ENCODE data around the gene PDGFB.

PDGFB gene

DNA sequence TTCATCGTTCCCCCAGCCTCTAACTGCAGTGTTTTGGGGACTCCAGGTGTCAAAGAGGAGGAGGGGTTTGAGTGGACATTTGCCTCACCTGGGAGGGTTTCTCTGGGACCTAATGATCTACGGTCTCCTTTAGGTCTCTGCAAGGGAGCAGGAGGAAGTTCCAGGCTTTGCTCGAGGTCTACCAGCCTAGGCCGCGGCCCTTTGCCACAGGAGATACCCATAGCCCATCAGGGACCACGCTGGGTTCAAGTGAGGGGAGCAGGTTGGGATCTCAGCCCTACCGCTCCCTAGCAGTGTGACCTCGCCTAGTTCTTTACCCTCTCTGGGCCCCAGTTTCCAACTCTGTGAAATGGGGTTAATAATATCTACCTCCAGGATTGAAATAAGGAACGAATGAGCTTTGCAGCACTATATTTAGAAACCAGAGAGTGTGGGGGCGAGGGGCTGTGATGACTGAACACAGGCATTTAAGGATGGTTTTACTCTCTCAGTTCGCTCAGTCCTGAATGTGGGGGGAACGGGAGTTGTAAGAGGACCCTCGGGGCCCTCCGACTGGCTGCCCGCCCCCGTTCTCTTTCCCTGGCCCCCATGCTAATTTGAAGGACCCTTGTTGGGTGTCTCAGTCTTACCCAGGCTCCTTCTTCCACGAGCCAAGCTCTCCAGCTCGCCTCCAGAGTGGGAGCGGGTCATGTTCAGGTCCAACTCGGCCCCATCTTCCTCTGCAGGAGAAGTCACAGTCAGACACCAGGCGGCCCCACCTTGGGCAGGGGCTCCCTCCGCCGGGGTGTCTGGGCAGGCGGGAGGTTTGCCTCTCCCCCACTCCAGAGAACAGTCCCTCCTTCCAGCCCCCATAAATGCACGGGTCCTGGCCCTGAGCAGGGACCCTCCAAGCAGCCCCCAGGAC is 11.7 kb downstream of the PDGFB start:
- no peak overlapping the region for H3K4me3 ChIP-seq (ENCODE audit: low read depth in 1 of 2, low read length in 1 of 2)
- H3K27ac ChIP-seq = no peak overlapping the region
- TF ChIP-seq, protein P1, sequence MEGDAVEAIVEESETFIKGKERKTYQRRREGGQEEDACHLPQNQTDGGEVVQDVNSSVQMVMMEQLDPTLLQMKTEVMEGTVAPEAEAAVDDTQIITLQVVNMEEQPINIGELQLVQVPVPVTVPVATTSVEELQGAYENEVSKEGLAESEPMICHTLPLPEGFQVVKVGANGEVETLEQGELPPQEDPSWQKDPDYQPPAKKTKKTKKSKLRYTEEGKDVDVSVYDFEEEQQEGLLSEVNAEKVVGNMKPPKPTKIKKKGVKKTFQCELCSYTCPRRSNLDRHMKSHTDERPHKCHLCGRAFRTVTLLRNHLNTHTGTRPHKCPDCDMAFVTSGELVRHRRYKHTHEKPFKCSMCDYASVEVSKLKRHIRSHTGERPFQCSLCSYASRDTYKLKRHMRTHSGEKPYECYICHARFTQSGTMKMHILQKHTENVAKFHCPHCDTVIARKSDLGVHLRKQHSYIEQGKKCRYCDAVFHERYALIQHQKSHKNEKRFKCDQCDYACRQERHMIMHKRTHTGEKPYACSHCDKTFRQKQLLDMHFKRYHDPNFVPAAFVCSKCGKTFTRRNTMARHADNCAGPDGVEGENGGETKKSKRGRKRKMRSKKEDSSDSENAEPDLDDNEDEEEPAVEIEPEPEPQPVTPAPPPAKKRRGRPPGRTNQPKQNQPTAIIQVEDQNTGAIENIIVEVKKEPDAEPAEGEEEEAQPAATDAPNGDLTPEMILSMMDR (IDR thresholded peaks at IDR 0.05) = no peak
- H3K36me3 ChIP-seq = no peaks in the 10 kb centered on the region
- no peaks in the 10 kb centered on the region for H3K9me3 ChIP-seq
- peaks cover 100% of the 10 kb centered on the region for H3K27me3 ChIP-seq
- peaks cover 0 to 9% of the 10 kb centered on the region in 2 experiments for H3K4me1 ChIP-seq (ENCODE audit: control insufficient read depth in 1 of 2, insufficient read depth in 1 of 2, low read depth in 1 of 2, low read length in 1 of 2)

DNA sequence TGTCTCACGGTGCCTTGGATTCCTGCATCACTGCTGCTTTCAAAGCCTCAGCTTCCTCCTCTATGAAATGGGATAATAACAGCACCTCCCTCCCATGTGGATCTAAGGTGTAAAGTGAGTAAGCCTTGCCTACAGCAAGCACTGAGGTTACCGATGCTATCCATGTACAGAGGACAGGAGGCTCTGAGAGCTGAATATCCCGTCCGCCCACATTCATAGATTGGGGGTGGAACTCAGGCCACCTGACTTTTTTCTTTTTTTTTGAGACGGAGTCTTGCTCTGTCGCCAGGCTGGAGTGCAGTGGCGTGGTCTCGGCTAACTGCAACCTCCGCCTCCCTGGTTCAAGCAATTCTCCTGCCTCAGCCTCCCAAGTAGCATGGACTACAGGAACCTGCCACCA is 12.5 kb downstream of the PDGFB start:
- no peaks in the 10 kb centered on the region for H3K9me3 ChIP-seq
- no peaks in the 10 kb centered on the region for H3K36me3 ChIP-seq
- H3K4me1 ChIP-seq (ENCODE audit: control insufficient read depth in 1 of 2, insufficient read depth in 1 of 2, low read depth in 1 of 2, low read length in 1 of 2) = peaks cover 0 to 9% of the 10 kb centered on the region in 2 experiments
- TF ChIP-seq, protein P1 (IDR thresholded peaks at IDR 0.05) = no peak
- H3K27ac ChIP-seq = no peak overlapping the region
- H3K4me3 ChIP-seq (ENCODE audit: low read depth in 1 of 2, low read length in 1 of 2) = no peak overlapping the region
- peaks cover 100% of the 10 kb centered on the region for H3K27me3 ChIP-seq

DNA sequence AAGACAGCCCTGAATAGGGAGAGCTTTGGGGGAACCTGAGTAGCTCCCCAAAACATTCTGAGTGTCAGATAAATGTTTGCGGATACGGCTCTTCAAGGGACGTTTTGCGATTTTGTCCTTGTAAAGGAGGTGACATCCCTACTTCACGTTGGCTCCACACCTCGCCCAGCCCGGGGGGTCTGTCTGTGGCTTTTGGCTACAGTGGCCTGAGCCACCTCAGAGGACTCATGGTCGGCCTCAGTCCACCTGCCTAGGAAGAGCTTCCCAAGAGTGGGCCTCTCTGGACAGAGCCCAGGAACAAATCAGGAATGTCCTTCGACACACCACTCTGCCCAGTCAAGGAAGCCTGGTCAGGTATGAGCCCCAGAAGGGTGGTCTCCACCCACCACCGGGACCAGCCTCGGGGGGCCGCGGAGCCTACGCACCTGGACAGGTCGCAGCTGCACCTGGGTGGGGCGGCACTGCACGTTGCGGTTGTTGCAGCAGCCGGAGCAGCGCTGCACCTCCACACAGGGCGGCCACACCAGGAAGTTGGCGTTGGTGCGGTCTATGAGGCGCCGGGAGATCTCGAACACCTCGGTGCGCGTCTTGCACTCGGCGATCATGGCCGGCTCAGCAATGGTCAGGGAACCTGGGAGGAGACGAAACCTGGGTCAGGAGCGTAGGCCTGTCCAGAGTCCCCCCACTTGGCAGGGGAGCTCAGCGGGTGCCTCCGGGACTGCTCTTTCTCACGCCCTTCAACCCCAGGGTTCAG is 13.4 kb downstream of the PDGFB start:
- peaks cover 100% of the 10 kb centered on the region for H3K27me3 ChIP-seq
- no peaks in the 10 kb centered on the region for H3K9me3 ChIP-seq
- peaks cover 0 to 5% of the 10 kb centered on the region in 2 experiments for H3K4me1 ChIP-seq (ENCODE audit: control insufficient read depth in 1 of 2, insufficient read depth in 1 of 2, low read depth in 1 of 2, low read length in 1 of 2)
- no peak overlapping the region for H3K4me3 ChIP-seq (ENCODE audit: low read depth in 1 of 2, low read length in 1 of 2)
- H3K36me3 ChIP-seq = no peaks in the 10 kb centered on the region
- H3K27ac ChIP-seq = no peak overlapping the region
- TF ChIP-seq, protein P1 (IDR thresholded peaks at IDR 0.05) = no peak

DNA sequence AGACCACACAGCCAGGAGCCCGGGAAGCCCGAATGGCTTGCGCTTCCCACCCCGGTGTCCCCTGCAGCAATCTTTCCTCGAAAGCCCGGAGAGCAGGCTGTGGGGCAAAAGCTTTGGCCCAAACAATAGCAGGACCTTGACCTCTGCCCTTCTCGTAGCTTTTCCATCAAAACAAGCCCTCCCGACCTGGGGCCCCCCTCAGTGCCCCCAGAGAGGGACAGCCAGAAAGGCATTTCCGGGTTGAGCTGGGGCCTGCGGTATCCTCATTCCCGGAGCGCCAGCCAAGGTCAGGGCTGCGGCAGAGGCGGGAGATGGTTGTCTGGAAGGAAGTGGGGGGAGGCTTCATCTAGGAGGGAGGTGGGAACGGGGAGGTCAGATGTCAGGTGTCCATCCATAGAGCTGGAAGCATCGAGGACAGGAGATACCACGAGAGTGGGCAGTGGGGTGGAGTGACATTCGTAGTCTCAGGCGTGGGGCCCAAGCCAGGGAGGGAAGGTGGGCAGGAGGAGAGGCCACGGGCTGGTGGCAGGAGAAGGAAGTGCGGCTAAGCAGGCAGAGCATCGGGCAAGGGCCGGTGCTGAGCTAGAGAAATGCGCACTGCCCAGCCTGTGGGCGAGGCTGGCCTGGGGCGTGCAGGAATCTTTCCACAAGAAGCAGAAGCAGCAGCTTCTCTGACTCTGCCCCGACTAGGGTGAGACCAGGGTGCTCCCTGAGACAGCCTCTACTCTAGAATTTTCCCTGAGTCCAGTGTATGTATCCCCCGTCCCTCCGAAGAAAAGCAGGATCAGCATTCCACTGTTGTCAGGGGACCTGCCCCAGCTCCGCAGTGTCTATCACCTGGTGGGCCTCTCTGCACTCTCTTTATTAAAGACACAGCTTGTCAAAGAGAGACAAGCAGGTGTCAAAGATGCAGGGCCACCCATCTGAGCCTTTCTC is 14.3 kb downstream of the PDGFB start:
- H3K4me1 ChIP-seq (ENCODE audit: control insufficient read depth in 1 of 2, insufficient read depth in 1 of 2, low read depth in 1 of 2, low read length in 1 of 2) = no peaks in the 10 kb centered on the region
- H3K4me3 ChIP-seq (ENCODE audit: low read depth in 1 of 2, low read length in 1 of 2) = no peak overlapping the region
- H3K36me3 ChIP-seq = no peaks in the 10 kb centered on the region
- H3K27me3 ChIP-seq = peaks cover 97% of the 10 kb centered on the region
- TF ChIP-seq, protein P1 (IDR thresholded peaks at IDR 0.05) = no peak
- H3K9me3 ChIP-seq = no peaks in the 10 kb centered on the region
- no peak overlapping the region for H3K27ac ChIP-seq

DNA sequence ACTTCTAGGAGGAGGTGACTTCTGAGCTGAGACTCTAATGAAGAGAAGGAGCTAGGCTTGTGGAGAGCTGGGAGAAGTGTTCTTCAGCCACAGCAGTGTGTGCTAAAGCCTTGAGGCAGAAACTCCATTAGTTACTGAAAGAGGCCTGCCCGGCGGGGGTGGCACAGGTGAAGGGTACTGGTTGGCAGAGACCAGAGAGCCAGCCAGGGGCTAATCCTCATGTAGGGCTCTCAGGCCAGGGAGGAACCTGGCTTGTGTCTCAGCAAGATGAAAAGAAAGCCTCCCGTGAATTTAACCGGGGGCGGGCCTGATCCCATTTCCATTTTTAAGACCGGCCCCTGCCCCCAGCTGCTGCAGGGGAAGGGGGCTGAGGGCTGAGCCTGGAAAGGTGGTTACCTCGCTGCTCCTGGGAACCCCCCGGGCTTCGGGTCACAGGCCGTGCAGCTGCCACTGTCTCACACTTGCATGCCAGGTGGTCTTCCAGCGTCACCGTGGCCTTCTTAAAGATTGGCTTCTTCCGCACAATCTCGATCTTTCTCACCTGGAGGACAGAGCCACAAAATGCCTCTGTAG is 15.0 kb downstream of the PDGFB start:
- Histone ChIP-seq H3K36me3 (no peaks in the 10 kb centered on the region), H3K9me3 (no peaks in the 10 kb centered on the region), H3K4me1 (ENCODE audit: control insufficient read depth in 1 of 2, insufficient read depth in 1 of 2, low read depth in 1 of 2, low read length in 1 of 2) (no peaks in the 10 kb centered on the region), H3K27ac (no peak overlapping the region), H3K4me3 (ENCODE audit: low read depth in 1 of 2, low read length in 1 of 2) (no peak overlapping the region), H3K27me3 (peaks cover 97% of the 10 kb centered on the region)
- TF ChIP-seq, protein P1 (IDR thresholded peaks at IDR 0.05) = no peak

All from neutrophil (primary cell).